MM.1S (cell line): ENCODE measurements around the gene SSBP3.

Source experiments
- DNase-seq: peaks from one replicate; pipeline ENCODE4 v3.0.0-alpha.2; 2015
- H2AFZ ChIP-seq: fragments of 300-600 bp; sonication (generic); 2 replicates; pipeline ENCODE4 v1.6.0; 2016; ENCODE audit warnings: antibody characterized with exemption, low read length
- H3F3A ChIP-seq: fragments of 300-600 bp; sonication (generic); 2 replicates; pipeline ENCODE4 v1.6.1; 2016; ENCODE audit warnings: mild to moderate bottlenecking, antibody characterized with exemption, low read length, moderate library complexity, mixed read lengths; ENCODE audit not compliant: insufficient read depth
- H3K27ac ChIP-seq: fragments of 300-600 bp; sonication (generic); 2 replicates; pipeline ENCODE4 v1.5.1; 2016; ENCODE audit warnings: mild to moderate bottlenecking, low read length
- H3K27me3 ChIP-seq: fragments of 300-600 bp; sonication (generic); replicated peaks from 2 replicates; pipeline ENCODE4 v1.6.0; 2016; ENCODE audit warnings: low read length; ENCODE audit not compliant: insufficient read depth
- H3K36me3 ChIP-seq: fragments of 300-600 bp; sonication (generic); replicated peaks from 2 replicates; pipeline ENCODE4 v1.6.1; 2016; ENCODE audit warnings: mild to moderate bottlenecking, low read length, mixed read lengths; ENCODE audit not compliant: insufficient read depth
- H3K4me1 ChIP-seq: fragments of 300-600 bp; sonication (generic); 2 replicates; pipeline ENCODE4 v1.6.1; 2016; ENCODE audit warnings: low read length, mixed read lengths
- H3K4me2 ChIP-seq: fragments of 300-600 bp; sonication (generic); 2 replicates; pipeline ENCODE4 v1.6.0; 2016; ENCODE audit warnings: low read depth, low read length
- H3K4me3 ChIP-seq: fragments of 300-600 bp; sonication (generic); 2 replicates; pipeline ENCODE4 v1.5.1; 2016; ENCODE audit warnings: low read length, mixed read lengths
- H3K79me2 ChIP-seq: fragments of 300-600 bp; sonication (generic); 2 replicates; pipeline ENCODE4 v1.6.1; 2016; ENCODE audit warnings: mixed run types, low read length, mixed read lengths
- H3K9ac ChIP-seq: fragments of 300-600 bp; sonication (generic); 2 replicates; pipeline ENCODE4 v1.6.1; 2016; ENCODE audit warnings: low read length, mixed read lengths
- H3K9me2 ChIP-seq: fragments of 300-600 bp; sonication (generic); replicated peaks from 2 replicates; pipeline ENCODE4 v1.6.1; 2016; ENCODE audit warnings: mild to moderate bottlenecking, low read length, mixed read lengths; ENCODE audit not compliant: insufficient read depth
- H3K9me3 ChIP-seq: fragments of 300-600 bp; sonication (generic); replicated peaks from 2 replicates; pipeline ENCODE4 v1.6.1; 2016; ENCODE audit warnings: mild to moderate bottlenecking, low read length, mixed read lengths; ENCODE audit not compliant: insufficient read depth
- H4K20me1 ChIP-seq: fragments of 300-600 bp; sonication (generic); 2 replicates; pipeline ENCODE4 v1.6.1; 2016; ENCODE audit warnings: mild to moderate bottlenecking, low read length, moderate library complexity, mixed read lengths; ENCODE audit not compliant: insufficient read depth
- CTCF ChIP-seq: fragments of 300-600 bp; sonication (generic); IDR thresholded peaks from 2 replicates; pipeline ENCODE4 v1.5.1; 2016; ENCODE audit warnings: antibody characterized with exemption, low read length, mixed read lengths
- EZH2 ChIP-seq: fragments of 300-600 bp; sonication (generic); optimal IDR thresholded peaks from 2 replicates; pipeline ENCODE3; 2017; ENCODE audit warnings: low read depth, mild to moderate bottlenecking, antibody characterized with exemption, low read length, mixed read lengths
- EZH2phosphoT487 ChIP-seq: fragments of 300-600 bp; sonication (generic); IDR thresholded peaks from 2 replicates; pipeline ENCODE4 v1.6.1; 2018; ENCODE audit warnings: antibody characterized with exemption, low read length

The SSBP3 gene

GRCh38 chr1:54364582-54364981 is 41.6 kb downstream of the SSBP3 start:
- TF ChIP-seq EZH2 (no peak), CTCF (no peak), EZH2phosphoT487 (no peak)
- Histone ChIP-seq H3K9ac (no peak overlapping the region), H3K79me2 (peaks cover 62% of the 10 kb centered on the region), H3K4me3 (no peak overlapping the region), H3K9me2 (no peaks in the 10 kb centered on the region), H3K27me3 (no peaks in the 10 kb centered on the region), H3K4me2 (no peak overlapping the region), H3K9me3 (no peaks in the 10 kb centered on the region), H3F3A (no peaks in the 10 kb centered on the region), H3K36me3 (no peaks in the 10 kb centered on the region), H4K20me1 (0 out of 2 replicates have a peak, but pooled peaks cover 4% of the 10 kb centered on the region), H2AFZ (no peak overlapping the region), H3K27ac (no peak overlapping the region), H3K4me1 (peaks cover 13% of the 10 kb centered on the region)
- DNase-seq = no peak

- no peak overlapping the region for H3K9ac ChIP-seq
- peaks cover 59% of the 10 kb centered on the region for H3K79me2 ChIP-seq
- no peak overlapping the region for H3K4me2 ChIP-seq
- H3K36me3 ChIP-seq = no peaks in the 10 kb centered on the region
- TF ChIP-seq EZH2 = no peak
- no peak for TF ChIP-seq CTCF
- no peak for TF ChIP-seq EZH2phosphoT487
- no peak overlapping the region for H2AFZ ChIP-seq
- H4K20me1 ChIP-seq = 0 out of 2 replicates have a peak, but pooled peaks cover 4% of the 10 kb centered on the region
- no peaks in the 10 kb centered on the region for H3K9me2 ChIP-seq
- no peaks in the 10 kb centered on the region for H3F3A ChIP-seq
- no peak for DNase-seq
- H3K4me1 ChIP-seq = peaks cover 13% of the 10 kb centered on the region
- no peak overlapping the region for H3K27ac ChIP-seq
- H3K4me3 ChIP-seq = no peak overlapping the region
- no peaks in the 10 kb centered on the region for H3K27me3 ChIP-seq
- no peaks in the 10 kb centered on the region for H3K9me3 ChIP-seq
These were observed 42.3 kb downstream of the SSBP3 start for GRCh38 chr1:54363925-54364324.

GRCh38 chr1:54362881-54363340 is 43.3 kb downstream of the SSBP3 start:
- H3K9ac ChIP-seq = no peak overlapping the region
- H3K4me1 ChIP-seq = peaks cover 13% of the 10 kb centered on the region
- H2AFZ ChIP-seq = no peak overlapping the region
- H3K9me3 ChIP-seq = no peaks in the 10 kb centered on the region
- TF ChIP-seq EZH2 (no peak), EZH2phosphoT487 (no peak), CTCF (no peak)
- H3K9me2 ChIP-seq = no peaks in the 10 kb centered on the region
- no peak overlapping the region for H3K4me2 ChIP-seq
- no peak overlapping the region for H3K27ac ChIP-seq
- no peak overlapping the region for H3K4me3 ChIP-seq
- no peaks in the 10 kb centered on the region for H3K36me3 ChIP-seq
- H3K79me2 ChIP-seq = peaks cover 57% of the 10 kb centered on the region
- H4K20me1 ChIP-seq = 0 out of 2 replicates have a peak, but pooled peaks cover 4% of the 10 kb centered on the region
- no peaks in the 10 kb centered on the region for H3F3A ChIP-seq
- no peaks in the 10 kb centered on the region for H3K27me3 ChIP-seq
- no peak for DNase-seq
